ENCODE results near the gene HLCS. TPM values are rescaled to one million over a fixed set of nuclear protein-coding genes. Genes with fewer than 3 reads are reported as not detected.

The HLCS gene
- total and polyA plus RNA-seq, 2 donors (not counting 1 experiment from before 2014, with no cell fraction given) = 23.1 to 40.0 TPM

- Histone ChIP-seq H3K27ac (ENCODE audit: insufficient read depth, low read length) (no peak overlapping the region), H3K9me3 (ENCODE audit: control insufficient read depth, insufficient read depth, low read depth, low read length) (no peaks in the 10 kb centered on the region), H3K4me1 (ENCODE audit: control insufficient read depth, extremely low read depth, insufficient read depth, low read length) (no peaks in the 10 kb centered on the region), H3K36me3 (ENCODE audit: control insufficient read depth, insufficient read depth, low read length) (no peaks in the 10 kb centered on the region), H3K27me3 (ENCODE audit: control insufficient read depth, insufficient read depth, low read length) (no peaks in the 10 kb centered on the region), H4K20me1 (ENCODE audit: control insufficient read depth, extremely low read depth, insufficient read depth, low read length) (no peaks in the 10 kb centered on the region), H3K9ac (ENCODE audit: insufficient read depth, low read length) (no peak overlapping the region), H3K4me3 (replicated peaks in 1 of 4; ENCODE audit: control extremely low read depth in 1 of 4, insufficient read depth in 1 of 4, low read depth in 3 of 4, low read length in 4 of 4) (no peak overlapping the region), H2AFZ (ENCODE audit: low read length) (no peak overlapping the region), H3K4me2 (ENCODE audit: extremely low read depth, insufficient read depth, low read length) (no peak overlapping the region), H3K79me2 (ENCODE audit: control insufficient read depth, insufficient read depth, low read length) (no peaks in the 10 kb centered on the region)
- TF ChIP-seq CTCF (conservative IDR thresholded peaks at IDR 0.05 in 1 of 2, IDR thresholded peaks at IDR 0.05 in 1 of 2; ENCODE audit: low read depth in 1 of 2, low read length in 2 of 2) (no peak), EZH2 (IDR thresholded peaks at IDR 0.05; ENCODE audit: low read length, missing control alignments) (no peak)
- DNase-seq (ENCODE audit: low read depth in 2 of 2) = no peak
Observed at GRCh38 chr21:36828208-36828607, 138.3 kb downstream of the HLCS start.

- Histone ChIP-seq H3K4me3 (replicated peaks in 1 of 4; ENCODE audit: control extremely low read depth in 1 of 4, insufficient read depth in 1 of 4, low read depth in 3 of 4, low read length in 4 of 4) (no peak overlapping the region), H2AFZ (ENCODE audit: low read length) (no peak overlapping the region), H3K9me3 (ENCODE audit: control insufficient read depth, insufficient read depth, low read depth, low read length) (no peaks in the 10 kb centered on the region), H4K20me1 (ENCODE audit: control insufficient read depth, extremely low read depth, insufficient read depth, low read length) (no peaks in the 10 kb centered on the region), H3K4me2 (ENCODE audit: extremely low read depth, insufficient read depth, low read length) (no peak overlapping the region), H3K79me2 (ENCODE audit: control insufficient read depth, insufficient read depth, low read length) (no peaks in the 10 kb centered on the region), H3K36me3 (ENCODE audit: control insufficient read depth, insufficient read depth, low read length) (no peaks in the 10 kb centered on the region), H3K27me3 (ENCODE audit: control insufficient read depth, insufficient read depth, low read length) (no peaks in the 10 kb centered on the region), H3K27ac (ENCODE audit: insufficient read depth, low read length) (no peak overlapping the region), H3K9ac (ENCODE audit: insufficient read depth, low read length) (no peak overlapping the region), H3K4me1 (ENCODE audit: control insufficient read depth, extremely low read depth, insufficient read depth, low read length) (no peaks in the 10 kb centered on the region)
- no peak for DNase-seq (ENCODE audit: low read depth in 2 of 2)
- no peak for TF ChIP-seq EZH2 (IDR thresholded peaks at IDR 0.05; ENCODE audit: low read length, missing control alignments)
- no peak for TF ChIP-seq CTCF (conservative IDR thresholded peaks at IDR 0.05 in 1 of 2, IDR thresholded peaks at IDR 0.05 in 1 of 2; ENCODE audit: low read depth in 1 of 2, low read length in 2 of 2)
Observed at GRCh38 chr21:36825658-36826057, 140.8 kb downstream of the HLCS start.

GRCh38 chr21:36821032-36821299 lies 145.5 kb downstream of the HLCS start:
- Histone ChIP-seq H4K20me1 (ENCODE audit: control insufficient read depth, extremely low read depth, insufficient read depth, low read length) (no peaks in the 10 kb centered on the region), H3K4me3 (replicated peaks in 1 of 4; ENCODE audit: control extremely low read depth in 1 of 4, insufficient read depth in 1 of 4, low read depth in 3 of 4, low read length in 4 of 4) (no peak overlapping the region), H2AFZ (ENCODE audit: low read length) (no peak overlapping the region), H3K9me3 (ENCODE audit: control insufficient read depth, insufficient read depth, low read depth, low read length) (no peaks in the 10 kb centered on the region), H3K79me2 (ENCODE audit: control insufficient read depth, insufficient read depth, low read length) (no peaks in the 10 kb centered on the region), H3K9ac (ENCODE audit: insufficient read depth, low read length) (no peak overlapping the region), H3K27me3 (ENCODE audit: control insufficient read depth, insufficient read depth, low read length) (no peaks in the 10 kb centered on the region), H3K4me2 (ENCODE audit: extremely low read depth, insufficient read depth, low read length) (no peak overlapping the region), H3K4me1 (ENCODE audit: control insufficient read depth, extremely low read depth, insufficient read depth, low read length) (no peaks in the 10 kb centered on the region), H3K36me3 (ENCODE audit: control insufficient read depth, insufficient read depth, low read length) (no peaks in the 10 kb centered on the region), H3K27ac (ENCODE audit: insufficient read depth, low read length) (no peak overlapping the region)
- TF ChIP-seq EZH2 (IDR thresholded peaks at IDR 0.05; ENCODE audit: low read length, missing control alignments) = no peak
- no peak for TF ChIP-seq CTCF (conservative IDR thresholded peaks at IDR 0.05 in 1 of 2, IDR thresholded peaks at IDR 0.05 in 1 of 2; ENCODE audit: low read depth in 1 of 2, low read length in 2 of 2)
- no peak for DNase-seq (ENCODE audit: low read depth in 2 of 2)
